Fibroblast of skin of left quadriceps (primary cell): ENCODE measurements around the gene ZBTB43.

Experiments
- DNase-seq, 2 experiments: peaks; one replicate each; pipeline ENCODE4 v3.0.0-alpha.2; 2013; ENCODE audit warnings: low read depth in 2 of 2

The ZBTB43 gene

DNA sequence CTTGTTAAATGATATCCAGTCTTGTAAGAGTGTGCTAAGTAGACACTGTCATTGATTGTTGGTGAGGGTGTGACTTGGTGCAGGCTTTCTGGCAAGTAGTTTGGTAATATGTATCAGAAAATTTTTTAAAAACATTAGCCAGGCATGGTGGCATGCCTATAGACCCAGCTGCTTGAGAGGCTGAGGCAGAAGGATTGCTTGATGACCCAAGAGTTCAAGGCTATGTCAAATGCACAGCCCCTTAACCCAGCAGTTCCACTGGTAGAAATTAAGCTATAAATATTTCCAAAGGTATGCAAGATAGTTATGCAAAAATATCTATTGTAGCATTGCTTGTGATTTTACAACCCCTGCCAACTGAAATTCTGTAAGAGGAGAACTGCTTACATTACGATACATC, 24.2 kb downstream of the ZBTB43 start:
- no peak for DNase-seq

- no peak for DNase-seq
Observed at GRCh38 chr9:126830827-126831226, 26.0 kb downstream of the ZBTB43 start.

GRCh38 chr9:126832440-126832839, 27.6 kb downstream of the ZBTB43 start:
- no peak for DNase-seq

GRCh38 chr9:126833020-126833419, 28.2 kb downstream of the ZBTB43 start:
- DNase-seq = no peak

DNA sequence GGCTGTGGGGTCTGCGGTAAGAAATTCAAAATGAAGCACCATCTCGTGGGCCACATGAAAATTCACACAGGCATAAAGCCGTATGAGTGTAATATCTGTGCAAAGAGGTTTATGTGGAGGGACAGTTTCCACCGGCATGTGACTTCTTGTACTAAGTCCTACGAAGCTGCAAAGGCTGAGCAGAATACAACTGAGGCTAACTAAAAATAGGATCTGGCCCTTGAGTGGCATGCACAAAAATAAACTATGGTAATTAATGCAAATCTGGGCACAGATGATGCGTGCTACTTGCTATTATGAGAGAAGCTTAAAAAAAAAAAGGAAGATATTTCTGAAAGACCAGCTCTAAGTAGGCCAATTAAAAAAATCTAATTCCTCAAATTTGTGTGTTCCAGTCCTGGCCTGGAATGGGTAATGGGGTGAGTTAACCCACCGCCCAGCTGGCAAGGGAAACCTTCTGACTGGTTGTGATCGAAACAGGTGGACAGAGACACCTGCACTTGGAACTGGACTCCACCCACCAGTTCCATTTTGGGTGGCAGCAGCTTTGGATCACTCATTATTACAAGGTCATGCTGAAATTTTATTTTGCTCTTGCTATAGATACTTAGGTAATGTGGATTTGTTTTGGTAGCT, 29.0 kb downstream of the ZBTB43 start:
- DNase-seq = no peak

GRCh38 chr9:126834672-126835071, 29.8 kb downstream of the ZBTB43 start:
- DNase-seq = no peak

GRCh38 chr9:126836216-126836615, 31.4 kb downstream of the ZBTB43 start:
- peak; percentile 18 to 34 for DNase-seq

GRCh38 chr9:126838055-126838811, 33.4 kb downstream of the ZBTB43 start:
- no peak for DNase-seq

DNA sequence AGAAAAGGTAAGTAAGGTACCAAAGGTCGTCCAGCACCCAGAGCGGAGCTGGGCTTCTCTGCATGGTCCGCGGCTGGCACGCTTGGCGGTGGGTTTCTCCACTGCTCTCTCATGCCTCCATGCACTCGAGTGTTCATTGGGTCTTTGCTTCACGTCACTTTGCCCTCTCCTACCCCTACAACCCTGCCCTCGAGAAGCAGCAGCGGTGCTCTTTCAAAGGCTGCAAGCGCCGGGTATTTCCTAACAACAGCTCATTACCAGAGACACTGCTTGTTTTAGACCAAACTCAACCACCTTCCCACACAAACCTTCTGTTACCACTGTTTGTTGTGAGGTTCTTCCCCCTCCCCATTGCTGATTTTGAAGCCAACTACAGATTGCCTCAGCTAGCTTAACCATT, 34.1 kb downstream of the ZBTB43 start:
- DNase-seq = no peak

- DNase-seq = no peak
Observed at GRCh38 chr9:126839301-126839700, 34.5 kb downstream of the ZBTB43 start.

GRCh38 chr9:126842220-126842842, 37.5 kb downstream of the ZBTB43 start:
- DNase-seq = no peak

GRCh38 chr9:126842977-126843799, 38.3 kb downstream of the ZBTB43 start:
- DNase-seq = no peak

- peak; percentile 28 to 32 for DNase-seq
Observed at GRCh38 chr9:126844085-126844484, 39.2 kb downstream of the ZBTB43 start.

DNA sequence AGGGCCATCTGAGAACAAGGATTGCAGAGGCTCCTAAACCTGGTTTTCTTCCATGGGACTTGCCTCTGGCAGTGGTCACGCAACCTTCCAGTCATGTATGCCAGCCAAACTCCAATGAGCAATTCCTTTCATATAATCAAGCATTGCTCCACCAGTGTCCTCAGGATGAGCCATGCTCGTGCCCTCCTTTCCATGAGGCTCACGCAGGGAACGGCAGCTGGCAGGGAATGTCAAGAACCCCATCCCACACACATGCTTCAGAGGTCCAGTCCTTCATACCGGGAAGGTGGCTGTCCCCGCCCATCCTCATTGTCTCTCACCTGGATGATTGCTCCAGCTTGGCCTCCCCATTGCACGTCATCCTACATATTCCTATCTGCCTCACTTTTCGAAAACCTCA, 42.2 kb downstream of the ZBTB43 start:
- DNase-seq = no peak

DNA sequence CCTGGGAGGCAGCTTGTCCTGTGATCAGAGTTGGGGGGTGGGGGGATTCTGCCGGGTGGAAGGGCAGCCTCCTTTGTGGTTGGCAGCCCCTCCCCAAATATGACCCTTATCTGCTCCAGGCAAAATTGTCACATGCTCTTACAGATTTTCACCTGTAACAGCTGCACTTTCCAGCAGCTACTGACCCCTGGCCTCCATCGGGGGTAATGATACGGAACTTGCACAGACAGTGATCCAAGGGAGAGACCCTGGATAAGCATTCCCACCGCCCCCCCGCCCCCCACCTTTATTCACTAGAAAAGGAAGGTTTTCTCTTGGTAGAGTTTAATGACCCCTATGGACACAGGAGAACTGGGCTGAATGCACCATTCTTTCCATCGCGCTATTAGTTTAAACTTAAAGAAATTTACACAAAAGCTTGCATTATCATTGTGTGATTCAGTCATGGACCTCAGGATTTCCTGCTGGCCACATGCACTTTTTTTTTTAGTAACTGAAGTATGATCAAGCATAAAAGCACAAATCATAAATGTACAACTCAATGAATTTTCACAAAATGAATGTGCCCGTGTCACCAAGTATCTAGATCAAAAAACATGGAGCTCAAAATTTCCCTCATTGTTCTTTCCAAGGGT, 44.9 kb downstream of the ZBTB43 start:
- no peak for DNase-seq

DNA sequence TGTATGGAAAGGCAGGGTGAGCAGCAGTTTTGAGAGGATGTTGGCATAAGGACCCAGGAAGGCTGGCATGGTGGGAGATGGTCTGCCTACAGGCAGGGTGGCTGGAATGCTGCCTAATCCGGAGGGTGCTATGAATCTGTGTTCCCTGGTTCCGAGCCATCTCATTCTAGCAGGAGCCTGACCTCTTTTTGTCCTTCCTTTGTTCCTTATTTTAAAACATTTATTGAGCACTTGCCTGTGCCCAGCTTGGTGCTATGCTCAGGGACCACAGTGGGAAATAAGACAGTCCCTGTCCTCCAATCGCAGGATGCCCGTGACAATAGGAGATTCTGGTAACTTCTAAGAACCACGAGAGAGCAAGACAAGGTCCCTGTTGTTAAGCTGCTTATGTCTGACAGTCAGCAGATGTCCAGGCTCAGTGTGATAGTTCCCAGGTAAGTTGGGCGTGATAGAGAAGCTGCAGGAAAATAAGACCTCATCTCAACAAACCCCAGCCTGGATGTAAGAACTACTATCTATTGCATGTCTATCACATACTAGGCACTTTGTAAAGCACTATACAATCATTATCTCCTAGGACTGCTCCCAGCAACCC, 46.5 kb downstream of the ZBTB43 start:
- no peak for DNase-seq

GRCh38 chr9:126852086-126852688, 47.3 kb downstream of the ZBTB43 start:
- DNase-seq = no peak

GRCh38 chr9:126853667-126854066, 48.8 kb downstream of the ZBTB43 start:
- no peak for DNase-seq

DNA sequence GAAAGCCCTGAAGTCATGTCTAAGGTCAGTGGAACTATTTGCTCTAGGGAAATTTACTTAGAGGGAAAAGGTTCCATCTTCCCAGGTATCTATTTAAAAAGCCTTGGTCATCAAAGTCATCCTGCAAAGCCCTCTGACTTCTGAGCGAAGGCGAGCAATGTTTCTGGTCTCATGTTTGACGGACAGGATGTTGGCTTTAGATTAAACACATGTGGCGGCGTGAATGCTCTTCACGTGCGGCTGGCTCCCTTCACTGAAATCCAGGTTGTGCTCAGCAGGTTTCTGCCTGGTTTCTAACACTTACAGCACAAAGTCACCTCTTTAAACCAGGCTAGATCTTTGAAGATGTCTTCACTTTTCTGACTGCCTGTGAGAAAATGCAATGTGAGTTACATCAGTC, 49.9 kb downstream of the ZBTB43 start:
- no peak for DNase-seq

DNA sequence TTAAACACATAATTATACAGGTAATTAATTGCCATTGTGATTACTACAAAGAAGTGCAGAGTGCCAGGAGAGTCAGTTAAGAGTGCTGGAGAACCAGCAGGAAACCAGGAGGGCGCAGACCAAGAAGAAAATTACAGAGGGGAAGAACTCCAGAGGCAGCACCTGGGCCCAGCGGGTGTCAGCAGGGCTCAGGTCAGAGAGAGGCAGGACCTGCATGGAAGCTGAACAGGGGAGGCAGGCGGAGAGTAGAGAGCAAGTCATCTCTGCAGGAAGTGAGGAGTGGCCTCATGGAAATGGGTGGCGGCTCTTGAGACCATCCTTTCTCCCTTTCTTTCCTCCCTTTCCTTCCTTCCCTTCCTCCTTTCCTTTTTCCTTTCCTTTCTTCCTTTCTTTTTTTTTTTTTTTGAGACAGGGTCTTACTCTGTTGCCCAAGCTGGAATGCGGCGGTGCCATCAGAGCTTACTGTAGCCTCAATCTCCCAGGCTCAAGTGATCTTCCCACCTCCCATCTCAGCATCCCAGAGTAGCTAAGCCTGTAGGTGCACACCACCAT, 51.6 kb downstream of the ZBTB43 start:
- DNase-seq = no peak
